HG03469 (cell line): ENCODE data around the gene NRIP1.
A peak's percentile ranks its signal among the peaks of the same experiment; 100 is the strongest.

Experiments used
- ATAC-seq: cut with Tn5 transposase; IDR thresholded peaks from one replicate; pipeline ENCODE4 v1.9.1; 2021; ENCODE audit warnings: mild to moderate bottlenecking, moderate library complexity, moderate number of reproducible peaks; ENCODE audit not compliant: unreplicated experiment

NRIP1 gene

DNA sequence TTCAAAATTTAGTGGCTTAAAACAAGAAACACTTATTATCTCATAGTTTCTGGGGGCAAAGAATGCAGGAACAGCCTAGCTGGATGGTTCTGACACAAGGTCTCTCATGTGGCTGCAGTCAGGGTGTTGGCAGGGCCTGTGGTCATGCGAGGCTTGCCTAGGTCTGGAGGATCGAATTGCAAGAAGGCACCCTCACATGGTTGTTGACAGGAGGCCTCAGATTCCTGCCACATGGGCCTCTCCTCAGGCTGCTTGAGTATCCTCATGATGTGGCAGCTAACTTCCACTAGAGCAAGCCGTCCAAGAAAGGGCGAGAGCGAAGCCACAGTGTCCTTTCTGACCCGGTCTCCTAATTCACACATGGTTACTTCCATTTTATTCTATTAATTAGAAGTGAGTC is 6.2 kb upstream of the NRIP1 start:
- no peak for ATAC-seq

DNA sequence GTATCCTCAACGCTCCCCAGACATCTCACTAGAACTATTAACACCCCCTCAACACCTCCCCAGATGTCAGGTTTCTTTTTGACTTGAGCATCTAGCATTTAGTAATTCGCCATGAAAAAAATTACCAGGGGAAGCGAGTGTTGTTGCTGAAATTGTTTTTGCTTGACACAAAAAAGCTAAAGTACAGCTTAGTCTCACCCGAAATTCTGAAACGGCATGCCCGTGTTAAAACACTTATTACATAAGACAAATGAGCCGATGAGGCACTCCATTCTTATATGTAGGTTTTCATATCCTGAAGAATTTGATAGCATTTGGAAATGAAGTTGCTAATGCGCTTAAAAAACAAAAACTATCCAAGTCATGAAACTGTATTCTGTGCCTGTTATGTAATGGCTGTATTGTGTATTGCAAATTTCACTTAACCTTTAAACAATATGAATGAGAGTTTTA is 1.3 kb upstream of the NRIP1 start:
- no peak for ATAC-seq

DNA sequence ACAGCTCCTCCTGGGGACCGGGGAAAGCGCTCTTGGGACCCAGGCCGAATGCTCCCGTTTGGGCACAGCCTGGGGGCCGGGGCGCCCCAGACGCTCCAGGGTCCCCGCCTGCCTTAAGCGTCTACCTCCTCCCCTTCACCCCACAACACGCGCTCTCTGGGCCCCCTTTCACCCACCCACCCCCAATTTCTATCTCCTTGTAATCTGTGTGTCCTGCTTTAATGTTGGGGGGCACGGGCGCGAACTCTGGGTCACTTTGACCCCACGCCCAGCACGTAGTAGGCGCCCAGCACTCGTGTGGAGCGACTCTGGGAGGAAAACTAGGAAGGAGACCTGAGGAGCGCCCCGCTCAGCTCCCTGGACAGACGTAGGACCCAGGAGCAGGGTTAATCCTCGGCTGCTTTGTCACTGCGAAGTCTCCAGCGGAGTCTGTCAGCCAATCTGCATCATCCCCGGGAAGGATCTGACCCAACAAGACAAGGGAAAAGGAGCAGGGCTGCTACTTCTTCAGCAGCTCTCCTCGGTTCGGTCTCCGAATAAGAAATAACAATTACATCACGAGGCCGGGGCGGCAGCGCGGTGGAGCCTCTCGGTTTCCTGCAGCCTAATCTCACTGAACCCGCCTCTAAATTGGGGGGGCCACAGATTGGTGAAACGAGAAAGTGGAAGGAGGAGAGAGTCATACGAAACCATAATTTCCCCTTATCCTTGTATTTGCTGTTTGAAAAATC is 757 bp upstream of the NRIP1 start:
- no peak for ATAC-seq

DNA sequence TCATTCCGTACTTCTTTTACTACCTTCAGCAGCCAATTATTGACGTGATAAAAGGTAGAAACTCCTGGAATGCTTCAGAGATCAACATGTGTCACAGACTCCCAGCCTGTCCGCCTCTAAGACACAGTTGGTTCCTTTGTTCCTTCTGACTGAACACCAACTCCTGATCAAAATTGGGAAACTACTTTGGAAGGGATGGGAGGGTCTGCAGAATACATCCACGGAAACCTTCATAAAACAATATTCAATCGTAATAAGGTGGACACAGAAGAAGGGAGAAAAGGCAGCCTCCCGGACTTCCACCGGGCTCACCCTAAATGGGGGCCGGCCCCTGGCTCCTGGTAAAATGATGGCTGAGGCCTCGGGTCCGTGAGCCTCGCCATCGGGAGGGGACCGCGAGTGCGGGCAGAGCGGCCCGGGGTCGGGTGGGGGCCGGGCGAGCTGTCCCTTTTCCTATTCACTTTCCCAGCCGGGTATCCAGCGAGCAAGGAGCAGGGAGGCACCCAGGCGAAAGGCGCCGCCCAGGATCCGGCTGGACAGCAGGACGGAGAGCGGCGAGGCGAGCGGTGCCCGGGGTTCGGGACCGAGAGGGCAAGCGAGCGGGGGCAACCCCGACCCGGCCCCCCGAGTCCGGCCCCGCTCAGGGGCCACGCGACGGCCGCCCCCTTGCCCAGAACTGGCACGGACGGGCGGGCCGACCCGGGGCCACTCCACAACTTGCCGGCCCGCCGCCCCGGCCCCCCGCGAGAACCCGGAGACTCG is 805 bp downstream of the NRIP1 start:
- peak; percentile 2 for ATAC-seq

DNA sequence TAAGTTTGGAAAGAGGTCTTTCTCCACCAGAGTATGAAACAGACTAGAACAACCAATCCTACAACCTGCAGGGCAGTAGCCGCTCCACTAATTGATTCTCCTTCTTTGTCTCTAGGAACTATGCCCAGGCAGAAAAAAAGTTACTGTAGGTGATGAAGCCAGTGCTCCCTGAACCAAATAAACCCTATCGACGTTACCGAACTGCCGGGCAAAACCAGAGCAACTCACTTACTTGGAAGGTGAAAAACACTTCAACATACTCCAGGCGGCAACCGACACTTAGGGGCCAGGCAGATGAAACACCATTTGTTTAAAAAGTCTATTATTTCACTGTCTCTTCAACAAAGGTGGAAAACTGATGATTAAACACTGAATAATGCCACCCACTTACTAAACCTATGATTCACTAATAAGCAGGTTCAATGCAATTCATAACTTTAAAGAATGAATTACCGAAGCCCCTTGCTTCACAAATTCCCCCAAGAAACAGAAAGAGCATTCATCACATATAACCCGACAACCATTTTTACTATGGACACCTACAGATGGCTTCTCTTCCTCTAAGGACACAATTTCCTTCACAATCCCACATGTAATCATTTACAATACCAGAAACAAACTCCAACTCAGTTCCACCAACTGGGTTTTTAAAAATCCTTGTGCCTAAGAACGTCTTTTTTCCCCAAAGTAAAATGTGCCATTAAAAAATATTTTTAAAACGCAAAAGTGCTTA is 1.6 kb downstream of the NRIP1 start:
- ATAC-seq = no peak

DNA sequence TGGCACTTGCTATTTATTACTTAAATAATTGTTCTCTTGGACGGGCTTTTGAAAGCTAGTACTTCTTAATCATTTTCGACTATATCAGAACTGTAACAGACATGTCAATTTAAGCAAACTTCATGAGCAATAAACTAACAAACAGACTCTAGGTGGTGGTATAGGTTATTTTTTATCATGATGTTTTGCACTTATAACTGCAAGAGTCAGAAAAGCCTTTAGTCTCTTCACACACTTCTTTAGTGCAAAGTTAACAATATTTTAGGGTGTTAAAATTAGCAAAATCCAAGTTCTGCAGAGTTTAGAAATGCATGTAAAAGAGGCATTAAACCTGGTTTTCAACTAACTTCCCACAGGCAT is 2.2 kb downstream of the NRIP1 start:
- ATAC-seq = no peak

DNA sequence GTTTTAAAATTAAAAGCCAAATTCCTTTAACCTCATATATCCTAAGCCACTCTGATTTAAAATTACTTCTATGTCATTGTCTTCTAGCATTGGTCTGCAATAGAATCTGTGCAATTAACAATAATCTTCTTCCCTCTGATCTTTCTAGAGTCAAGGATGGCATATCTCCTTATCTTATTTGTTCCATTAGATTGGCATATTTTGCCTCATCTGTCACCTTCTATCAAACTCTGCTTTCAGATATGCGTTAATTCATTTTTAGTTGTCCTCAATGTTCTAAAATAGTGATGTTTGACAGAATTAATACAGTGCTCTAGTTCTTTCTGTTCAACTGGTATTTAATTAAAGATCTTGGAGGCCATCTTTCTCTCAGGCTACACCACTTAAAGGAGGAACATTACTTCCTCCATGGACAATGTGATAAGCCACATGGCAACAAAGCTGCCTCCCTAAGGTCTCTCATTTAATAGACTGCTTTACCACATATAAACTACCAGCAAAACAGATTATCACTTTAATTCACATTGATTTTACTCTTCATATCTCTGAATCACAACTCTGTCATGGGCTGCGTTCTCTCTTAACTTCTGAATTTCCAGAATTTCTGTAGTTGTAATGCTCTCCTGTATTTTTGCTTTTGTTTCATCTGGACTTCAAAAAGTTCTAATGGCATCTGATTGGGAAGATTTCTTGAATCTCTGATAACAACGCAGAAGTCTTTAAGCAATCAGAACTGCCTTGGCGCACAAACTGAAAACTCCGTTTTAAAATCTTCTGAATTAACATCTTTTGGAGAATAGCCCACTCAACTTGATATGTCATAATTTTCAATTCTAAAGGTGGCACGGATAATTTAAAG is 2.8 kb downstream of the NRIP1 start:
- no peak for ATAC-seq

DNA sequence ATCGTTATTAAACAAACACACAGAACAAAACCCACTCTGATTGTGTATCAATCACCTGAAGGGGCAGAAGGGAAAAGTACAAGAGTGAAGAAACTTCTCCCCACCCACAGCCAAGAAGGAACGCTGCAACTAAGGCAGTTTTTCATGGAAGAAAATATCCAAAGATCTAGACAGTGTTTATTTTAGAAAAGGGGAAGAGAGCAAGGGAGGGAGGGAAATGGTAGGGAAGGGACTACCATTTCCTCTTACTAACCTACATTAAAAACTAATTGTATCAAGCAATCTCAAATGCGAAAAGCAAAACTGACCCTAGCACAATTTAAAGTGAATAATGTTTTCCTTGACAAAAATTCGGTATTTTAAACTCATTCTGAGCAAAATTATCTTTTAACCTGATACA is 3.5 kb downstream of the NRIP1 start:
- ATAC-seq = no peak

DNA sequence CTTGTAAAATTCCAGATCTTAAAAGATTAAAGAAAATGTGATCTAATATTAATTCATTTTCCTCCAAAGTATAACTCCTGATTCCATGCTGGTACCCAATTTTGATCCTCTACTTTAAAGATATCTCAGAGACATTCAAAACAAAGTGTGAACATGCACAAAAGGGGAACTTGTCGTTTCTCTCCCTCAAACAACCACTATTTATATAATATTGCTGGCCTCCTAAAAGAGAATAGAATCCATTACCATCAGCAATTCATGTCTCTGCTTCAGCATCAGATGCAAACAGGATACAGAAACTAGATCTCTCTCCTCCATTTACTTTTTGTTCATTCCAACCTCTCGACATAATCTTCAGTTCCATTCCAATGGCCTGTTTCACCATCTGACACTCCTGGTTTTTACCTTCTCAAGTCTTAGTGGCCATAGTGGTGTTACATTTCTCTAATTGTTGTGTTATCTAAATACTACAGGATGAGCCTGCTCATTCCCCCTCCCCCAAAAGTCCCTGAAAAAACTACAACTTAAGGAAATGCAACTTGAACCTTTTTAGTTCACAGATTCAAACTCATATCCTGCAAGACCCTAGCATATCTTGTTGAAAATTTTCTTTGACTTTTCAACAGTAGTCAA is 4.1 kb downstream of the NRIP1 start:
- no peak for ATAC-seq

DNA sequence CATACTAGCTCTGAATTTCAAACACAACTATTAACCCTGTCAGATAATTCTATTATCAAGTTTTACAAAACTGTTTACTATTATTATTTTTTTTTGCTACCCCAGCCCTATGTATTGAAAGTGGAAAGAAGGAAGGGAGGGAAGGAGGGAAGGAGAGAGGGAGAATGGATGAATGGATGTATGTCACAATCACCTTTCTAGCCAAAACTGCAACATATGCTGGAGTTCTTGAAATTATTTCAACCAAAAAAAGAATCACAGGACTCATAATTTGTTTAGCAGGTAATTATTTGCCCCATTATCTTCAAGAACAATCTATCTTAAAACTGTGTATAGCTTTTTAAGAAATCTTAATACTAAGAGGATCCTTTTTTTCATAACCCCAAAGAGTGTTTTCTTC is 5.4 kb downstream of the NRIP1 start:
- no peak for ATAC-seq

DNA sequence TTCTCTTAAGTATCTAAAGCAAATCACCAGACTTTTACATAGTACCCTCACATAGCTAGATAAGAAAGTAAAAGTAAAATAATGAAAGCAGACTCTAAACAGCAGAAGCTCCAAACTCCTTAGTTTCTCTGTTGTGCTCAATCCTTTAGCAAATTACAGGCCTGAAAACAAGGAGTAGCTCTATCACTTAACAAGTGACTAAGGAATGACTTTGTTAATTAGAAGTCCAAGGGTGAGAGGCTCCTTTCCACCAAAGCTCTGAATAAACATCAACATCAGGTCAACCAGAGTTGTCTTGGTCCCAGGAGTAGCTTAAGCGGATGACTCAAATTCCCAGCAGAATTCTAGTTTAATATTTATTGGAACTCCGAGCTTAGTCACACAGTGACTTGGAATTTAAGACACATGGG is 5.9 kb downstream of the NRIP1 start:
- ATAC-seq = no peak

DNA sequence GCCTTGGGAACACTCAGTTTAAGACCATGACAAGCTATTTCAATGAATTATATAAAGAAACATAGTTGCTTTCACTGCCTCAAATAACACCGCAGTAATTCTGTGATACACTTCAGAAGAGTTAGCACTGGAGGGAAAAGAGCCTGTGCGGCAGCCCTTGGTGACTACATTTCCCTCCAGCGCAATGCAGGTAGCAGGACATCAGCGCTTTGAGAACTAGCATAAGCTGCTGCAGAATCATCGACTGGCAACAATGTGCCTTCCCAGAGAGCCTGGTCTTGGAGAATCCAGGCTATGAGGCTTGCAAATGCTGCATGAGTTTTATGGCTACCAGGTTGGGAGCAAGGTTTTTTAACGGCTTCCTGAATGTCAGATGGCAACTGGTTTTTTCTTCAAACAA is 7.5 kb downstream of the NRIP1 start:
- no peak for ATAC-seq

DNA sequence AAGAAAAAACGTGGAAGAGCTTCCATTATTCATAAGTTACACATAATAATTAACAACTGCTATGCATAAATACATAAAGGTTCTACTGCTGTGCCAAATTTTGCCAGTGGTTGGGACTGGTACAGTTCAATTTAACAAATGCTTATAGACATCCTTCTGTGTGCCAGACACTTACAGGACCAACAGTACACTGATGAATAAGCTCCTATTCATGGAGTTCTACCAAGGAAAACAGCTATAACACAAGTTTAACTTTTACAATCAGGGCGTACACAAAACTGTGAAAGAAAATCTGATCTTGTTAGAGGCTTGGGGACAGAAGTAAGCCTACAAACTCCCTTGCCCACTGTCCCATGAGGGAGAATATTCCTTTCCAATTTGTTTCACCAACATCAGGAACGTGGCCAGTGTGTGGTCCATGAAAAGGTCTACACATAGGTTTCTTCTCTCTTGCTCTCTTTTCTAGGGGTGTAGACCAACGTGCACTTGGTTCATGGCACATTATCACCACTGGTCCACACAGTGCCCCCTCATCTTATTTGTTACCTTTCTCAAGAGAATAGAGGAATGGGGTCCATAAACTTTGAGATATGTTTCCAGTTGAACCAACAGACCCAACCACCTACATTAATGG is 10.1 kb downstream of the NRIP1 start:
- no peak for ATAC-seq

DNA sequence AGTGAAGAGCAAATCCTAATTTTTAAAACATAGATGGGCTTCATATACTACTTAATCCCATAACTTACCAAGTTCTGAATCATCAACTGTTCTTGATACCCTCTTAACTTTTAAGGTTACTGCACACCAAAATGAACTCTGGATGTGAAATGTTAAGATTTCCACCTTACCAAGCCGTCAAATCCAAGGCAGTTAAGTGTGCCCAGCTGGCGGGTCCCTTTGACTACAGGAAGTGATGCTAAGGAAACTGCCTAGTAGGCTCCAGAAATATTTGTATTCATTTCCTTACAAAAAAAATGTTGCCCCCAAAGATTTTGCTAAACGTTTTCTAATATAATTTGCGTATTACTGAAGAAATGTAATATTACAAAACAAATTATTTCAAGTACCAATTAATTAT is 10.7 kb downstream of the NRIP1 start:
- ATAC-seq = no peak

DNA sequence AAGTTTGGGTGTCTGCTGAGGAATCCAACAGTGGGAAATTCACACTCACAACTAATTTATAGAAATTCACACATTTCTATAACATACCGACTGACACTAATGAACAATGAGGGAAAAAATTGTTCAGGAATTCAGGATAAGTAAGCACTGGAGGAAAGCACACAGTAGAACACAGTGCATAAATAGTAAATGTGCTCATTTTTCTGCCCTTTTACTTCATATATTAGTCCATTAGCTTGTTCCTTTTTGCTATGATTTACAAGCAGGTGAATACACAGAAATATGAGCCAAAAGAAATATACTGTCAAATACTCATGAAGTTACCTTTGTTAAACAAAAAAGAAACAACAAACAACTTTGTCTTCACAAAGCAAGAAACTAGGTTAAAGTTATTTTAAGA is 11.3 kb downstream of the NRIP1 start:
- ATAC-seq = no peak

DNA sequence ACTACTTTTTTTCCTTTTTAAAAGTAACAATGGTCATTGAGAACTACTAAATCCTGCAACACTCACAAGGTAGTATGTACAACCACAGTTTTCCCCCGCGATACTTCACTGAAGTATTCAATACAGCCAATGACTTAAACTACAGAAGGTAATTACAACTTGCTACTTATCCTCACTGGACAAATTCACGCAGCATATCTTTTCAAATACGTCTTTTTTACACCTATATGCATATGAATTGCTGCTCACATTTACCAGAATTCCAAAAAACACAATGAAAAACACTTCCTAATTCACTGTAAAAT is 12.4 kb downstream of the NRIP1 start:
- peak; percentile 9 for ATAC-seq

DNA sequence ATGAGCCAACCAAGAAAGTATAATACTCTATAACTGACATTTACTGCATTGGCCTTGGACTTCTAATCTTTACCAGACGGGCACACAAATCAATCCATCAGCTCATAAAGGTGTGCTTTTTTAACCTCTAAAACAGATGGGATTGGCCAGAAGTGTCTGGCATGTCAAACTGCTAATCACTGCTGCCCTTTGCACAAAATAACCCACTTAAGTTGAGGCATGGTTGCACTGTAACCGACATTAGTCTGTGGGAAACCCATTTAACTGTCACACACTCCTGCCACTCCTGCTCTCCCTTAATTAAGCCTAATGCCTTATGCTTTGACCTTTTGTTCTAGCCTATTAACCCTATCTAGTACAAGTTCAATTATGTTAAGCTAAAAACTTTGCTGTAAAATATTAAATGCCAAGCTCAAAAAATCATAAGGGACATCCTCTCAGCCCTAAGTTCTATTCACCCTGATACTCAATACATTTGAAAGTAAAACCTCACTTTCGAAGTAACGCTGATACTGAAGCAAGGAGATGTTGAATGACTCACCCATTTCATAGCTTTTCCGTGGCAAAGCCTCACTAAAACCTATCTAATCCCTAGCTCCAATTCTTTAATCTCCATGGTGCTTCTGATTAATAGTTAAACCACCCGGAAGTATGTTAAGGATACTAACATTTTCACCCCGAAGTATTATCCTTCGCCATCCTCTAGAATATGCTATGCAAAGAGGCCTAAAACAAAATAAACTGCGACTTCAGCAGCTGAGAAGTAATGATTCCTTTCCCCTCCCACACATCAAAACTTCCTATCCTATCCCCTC is 12.9 kb downstream of the NRIP1 start:
- ATAC-seq = peak; percentile 64

DNA sequence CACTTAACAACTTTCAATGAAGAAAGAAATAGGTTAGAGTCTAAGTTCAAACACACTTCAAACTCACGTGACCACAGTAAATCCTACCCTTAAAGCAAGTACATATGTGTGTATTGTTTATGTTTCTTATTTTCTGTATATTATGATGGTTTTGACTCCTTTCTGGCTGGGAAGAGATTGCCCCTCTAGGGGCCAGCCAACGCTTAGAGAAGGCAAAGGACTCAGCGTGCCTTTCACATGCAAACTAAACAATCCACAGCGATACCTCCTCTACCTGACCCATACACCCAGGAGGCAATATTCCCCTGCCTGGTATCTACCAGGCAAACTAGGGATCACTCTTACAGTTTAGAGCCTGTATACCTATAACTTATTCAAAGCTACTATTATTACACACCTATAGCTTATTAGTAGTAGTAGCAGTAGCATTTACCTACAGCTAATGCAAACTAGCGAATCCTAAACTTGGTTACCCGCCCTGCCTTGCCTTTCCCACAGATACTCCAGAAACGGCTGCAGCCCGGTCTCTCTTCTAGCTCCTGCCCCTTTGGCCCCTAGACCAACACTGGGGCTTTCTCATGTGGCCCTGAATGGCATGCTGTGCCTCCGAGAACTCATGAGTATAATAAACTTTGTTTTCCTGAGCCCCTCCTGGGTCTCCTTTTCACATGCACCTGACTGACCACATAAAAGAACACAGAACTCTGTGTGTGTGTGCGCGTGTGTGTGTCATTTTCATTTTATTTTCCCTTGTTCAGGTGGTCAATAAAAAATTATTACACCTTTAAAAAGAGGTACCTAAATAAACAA is 14.0 kb downstream of the NRIP1 start:
- ATAC-seq = no peak

DNA sequence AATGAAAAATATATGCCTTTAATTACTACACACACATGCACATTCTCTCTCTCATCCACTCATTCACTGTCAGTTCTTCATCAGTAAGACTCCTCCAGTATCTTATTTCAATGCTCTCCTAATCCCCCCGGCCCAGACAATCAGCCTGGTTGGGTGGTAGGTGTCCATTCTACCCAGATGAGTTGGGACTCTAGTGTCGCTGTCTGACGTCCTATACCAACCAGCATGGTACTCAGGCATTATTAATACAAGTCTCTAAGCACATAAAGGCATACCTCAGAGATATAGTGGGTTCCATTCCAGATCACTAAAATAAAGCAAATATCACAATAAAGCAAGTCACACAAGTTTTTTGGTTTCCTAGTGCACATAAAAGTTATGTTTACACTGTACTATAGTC is 19.8 kb downstream of the NRIP1 start:
- ATAC-seq = no peak
